Measurements from ENCODE around the gene NAT16. TPM values are rescaled to one million over a fixed set of nuclear protein-coding genes. Genes with fewer than 3 reads are reported as not detected.

Gene NAT16
- total and polyA plus RNA-seq, 2 of the 13 experiments (the other 11 are each of a cell fraction or from before 2014, with no cell fraction given), result 0.04 TPM; not detected in 1

- TF ChIP-seq MAZ (IDR thresholded peaks at IDR 0.05; ENCODE audit: borderline replicate concordance, low read depth, low read length), result no peak
- TF ChIP-seq MAZ (CRISPR knock-in tag; IDR thresholded peaks at IDR 0.05; ENCODE audit: low read depth), result peak; percentile 99
- 0 out of 2 replicates have a peak, but pooled peaks have one; percentile 54 for TF ChIP-seq AHDC1 (CRISPR knock-in tag; IDR thresholded peaks at IDR 0.05; ENCODE audit: borderline replicate concordance)
- TF ChIP-seq HHEX (CRISPR knock-in tag; IDR thresholded peaks at IDR 0.05), result 0 out of 2 replicates have a peak, but pooled peaks have one; percentile 19
- TF ChIP-seq CERS6 (CRISPR knock-in tag; IDR thresholded peaks at IDR 0.05), result peak; percentile 92
- peak; percentile 88 for TF ChIP-seq ZNF350 (CRISPR knock-in tag; IDR thresholded peaks at IDR 0.05; ENCODE audit: borderline replicate concordance, low read depth)
- no peak for TF ChIP-seq SYNCRIP (IDR thresholded peaks at IDR 0.05; ENCODE audit: insufficient read depth, low read depth, low read length)
- TF ChIP-seq ZNF431 (CRISPR knock-in tag; IDR thresholded peaks at IDR 0.05; ENCODE audit: borderline replicate concordance, low read depth), result peak; percentile 98
- TF ChIP-seq ZNF124 (CRISPR knock-in tag; IDR thresholded peaks at IDR 0.05), result peak; percentile 99
- TF ChIP-seq ZNF580 (CRISPR knock-in tag; IDR thresholded peaks at IDR 0.05; ENCODE audit: borderline replicate concordance, low read depth), result peak; percentile 100
- TF ChIP-seq SMC3 (IDR thresholded peaks at IDR 0.05; ENCODE audit: low read length), result no peak
- no peak for TF ChIP-seq ATRX (CRISPR knock-in tag; IDR thresholded peaks at IDR 0.05; ENCODE audit: borderline replicate concordance)
- peak; percentile 98; the same call in 1 of the 2 replicates for TF ChIP-seq REL (CRISPR knock-in tag; conservative IDR thresholded peaks at IDR 0.05)
- TF ChIP-seq SALL1 (CRISPR knock-in tag; IDR thresholded peaks at IDR 0.05), result peak; percentile 99
- TF ChIP-seq ZSCAN20 (CRISPR knock-in tag; IDR thresholded peaks at IDR 0.05; ENCODE audit: borderline replicate concordance), result peak; percentile 98
- TF ChIP-seq RORA (CRISPR knock-in tag; IDR thresholded peaks at IDR 0.05), result no peak
- TF ChIP-seq ATF7 (IDR thresholded peaks at IDR 0.05), result peak; percentile 44; the same call in 1 of the 2 replicates
- peak; percentile 78; the same call in 1 of the 2 replicates for TF ChIP-seq ATF7 (CRISPR knock-in tag; IDR thresholded peaks at IDR 0.05)
- TF ChIP-seq GLMP (CRISPR knock-in tag; IDR thresholded peaks at IDR 0.05; ENCODE audit: borderline replicate concordance), result peak; percentile 92; the same call in 1 of the 2 replicates
- peak; percentile 60; the same call in 1 of the 2 replicates for TF ChIP-seq SIX1 (CRISPR knock-in tag; IDR thresholded peaks at IDR 0.05; ENCODE audit: borderline replicate concordance)
Observed at GRCh38 chr7:101165075-101165957, 14.8 kb downstream of the NAT16 start, which contains the start of gene VGF (continued).
